Kasumi-1 (cell line): Measurements from ENCODE around the gene GRIK4.

Experiments
- DNase-seq, 2 experiments: peaks; one replicate each; lab custom pipeline; 2025; lab: John Stamatoyannopoulos, UW

Gene GRIK4

DNA sequence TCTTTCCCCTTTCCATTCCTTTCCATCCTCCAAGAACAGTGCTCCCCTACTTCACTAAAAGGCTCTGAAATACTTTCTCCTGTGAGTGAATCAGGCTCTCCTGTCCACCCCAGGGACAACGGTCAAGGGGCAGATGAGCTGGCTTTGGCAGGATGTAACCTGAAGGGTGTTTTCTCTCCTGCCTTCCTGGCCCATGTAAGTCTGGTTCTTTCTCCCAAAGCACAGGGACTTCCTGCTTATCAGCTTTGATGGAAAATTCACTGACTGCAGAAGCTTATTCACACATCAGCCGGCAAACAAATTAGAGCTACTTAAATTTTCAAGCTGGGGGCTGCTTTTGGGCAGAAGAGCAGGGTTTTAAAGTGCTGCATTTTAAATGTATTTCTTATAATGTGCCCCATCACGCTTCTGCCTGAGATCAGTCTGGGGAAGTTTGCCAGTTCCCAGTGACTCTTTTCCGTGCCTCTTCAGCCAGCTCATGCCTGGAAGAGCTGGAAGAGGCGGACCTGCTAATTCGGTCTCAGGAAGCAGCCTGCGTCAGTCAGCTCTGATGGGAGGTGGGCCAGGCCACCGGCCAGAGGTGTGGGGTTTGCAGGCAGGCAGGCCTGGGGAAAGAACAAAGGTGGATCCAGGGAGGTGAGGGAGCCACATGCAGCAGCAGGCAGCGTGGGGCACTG lies 372.0 kb downstream of the GRIK4 start:
- no peak for DNase-seq

DNA sequence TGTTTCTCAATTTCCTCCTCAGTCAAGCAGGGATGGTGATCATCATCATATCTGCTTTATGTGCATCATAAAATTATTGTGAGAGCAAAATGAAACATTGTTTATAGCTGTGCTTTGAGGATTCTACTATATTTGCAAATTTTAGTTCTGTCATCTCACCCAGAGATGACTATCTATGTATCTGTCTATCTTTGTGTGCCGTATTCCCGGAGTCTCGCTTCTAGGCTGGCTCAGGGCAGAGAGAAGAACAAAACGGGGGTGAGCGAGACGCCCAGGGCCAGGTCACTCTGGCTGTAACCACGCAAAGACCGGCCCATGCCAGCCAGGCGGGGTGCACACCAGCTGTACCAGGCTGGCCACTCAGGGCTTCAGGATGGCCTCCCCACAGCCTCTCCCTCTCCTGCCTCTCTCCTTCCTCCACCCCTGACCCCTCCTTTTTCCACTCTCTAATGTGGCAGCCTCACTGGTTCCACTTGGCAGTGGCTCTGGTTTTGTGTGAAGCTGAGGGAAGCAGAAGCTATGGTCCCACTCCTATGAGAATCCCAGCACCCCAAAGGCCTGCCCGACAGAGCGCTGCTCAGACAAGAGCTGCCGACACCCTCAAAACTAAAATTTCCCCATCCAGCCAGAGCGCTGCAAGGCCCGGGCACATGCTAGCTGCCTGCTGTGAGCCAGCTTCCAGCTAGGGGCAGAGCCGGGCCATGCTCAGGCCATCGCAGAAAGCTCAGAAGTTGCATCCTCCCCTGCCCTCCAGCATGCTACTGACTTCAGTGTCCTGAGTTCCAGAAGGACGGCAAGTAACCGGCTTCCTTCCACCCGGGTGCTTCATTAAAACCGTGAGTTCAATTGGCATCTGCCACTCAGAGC lies 372.8 kb downstream of the GRIK4 start:
- DNase-seq = no peak

DNA sequence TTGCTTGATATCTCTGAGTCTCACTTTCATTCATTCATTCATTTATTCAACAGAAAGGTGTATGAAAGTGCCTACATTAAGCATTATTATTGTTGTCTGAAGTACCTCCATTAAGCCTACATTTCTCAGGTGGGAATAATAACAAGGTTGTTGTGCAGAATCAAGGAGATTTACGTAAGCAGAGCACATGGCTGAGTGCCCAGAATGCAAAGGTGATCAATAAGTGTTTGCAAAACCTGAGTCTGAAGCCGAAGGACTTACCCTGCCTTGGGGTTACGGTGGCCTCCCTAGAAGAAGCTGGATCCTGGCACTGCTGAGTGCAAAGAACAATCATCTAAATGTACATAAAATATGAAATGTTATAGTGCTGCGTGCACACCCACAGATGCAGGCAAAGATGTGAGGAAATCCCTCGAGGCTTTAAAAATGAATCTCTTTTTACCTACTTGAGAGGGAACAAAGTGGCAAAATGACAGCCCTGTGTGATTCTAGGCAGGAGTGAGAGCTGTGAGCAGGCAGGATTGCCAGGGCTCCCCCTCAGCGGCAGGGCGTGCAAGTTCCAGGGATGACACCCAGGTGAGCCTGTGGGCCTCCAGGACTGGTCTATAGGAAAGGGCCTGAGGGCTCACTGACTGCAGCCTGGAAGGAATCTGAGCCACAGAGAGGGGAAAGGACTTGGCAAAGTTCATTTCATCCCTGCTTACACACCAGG lies 379.2 kb downstream of the GRIK4 start:
- no peak for DNase-seq

DNA sequence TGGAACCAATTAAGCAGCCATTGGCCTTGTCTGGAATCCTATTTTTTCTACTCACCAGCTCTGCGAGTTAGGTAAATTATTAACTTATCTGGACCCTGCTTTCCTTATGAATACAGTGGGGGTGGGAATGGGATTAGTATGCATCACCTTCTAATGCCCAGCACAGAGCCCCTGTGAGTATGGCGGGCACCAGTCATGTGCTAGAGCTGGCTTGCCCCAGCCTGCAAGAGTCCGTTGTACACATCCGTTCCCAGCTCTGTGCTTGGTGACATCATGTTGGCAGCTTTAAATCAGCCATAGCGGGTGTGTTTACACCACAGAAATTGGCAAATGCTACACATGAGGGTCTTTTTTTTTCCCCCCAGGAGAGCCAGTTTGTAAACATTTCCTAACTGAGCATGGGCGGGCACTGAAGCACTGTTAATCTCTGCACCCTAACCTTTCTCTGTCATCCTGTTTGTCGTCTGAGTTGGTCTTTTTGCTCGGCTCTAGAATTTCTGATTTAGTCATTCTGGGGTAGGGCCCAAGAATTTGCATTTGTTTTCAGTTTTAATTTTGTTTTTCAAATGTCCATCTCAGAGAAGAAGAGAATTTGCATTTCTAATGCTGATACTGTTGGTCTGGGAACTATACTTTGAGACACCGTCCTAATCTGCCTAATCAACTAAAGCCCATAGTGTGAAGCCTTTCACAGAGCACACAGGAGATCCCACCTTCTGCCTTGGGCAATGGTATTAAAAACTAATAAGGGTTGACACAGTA lies 382.1 kb downstream of the GRIK4 start:
- DNase-seq = no peak

DNA sequence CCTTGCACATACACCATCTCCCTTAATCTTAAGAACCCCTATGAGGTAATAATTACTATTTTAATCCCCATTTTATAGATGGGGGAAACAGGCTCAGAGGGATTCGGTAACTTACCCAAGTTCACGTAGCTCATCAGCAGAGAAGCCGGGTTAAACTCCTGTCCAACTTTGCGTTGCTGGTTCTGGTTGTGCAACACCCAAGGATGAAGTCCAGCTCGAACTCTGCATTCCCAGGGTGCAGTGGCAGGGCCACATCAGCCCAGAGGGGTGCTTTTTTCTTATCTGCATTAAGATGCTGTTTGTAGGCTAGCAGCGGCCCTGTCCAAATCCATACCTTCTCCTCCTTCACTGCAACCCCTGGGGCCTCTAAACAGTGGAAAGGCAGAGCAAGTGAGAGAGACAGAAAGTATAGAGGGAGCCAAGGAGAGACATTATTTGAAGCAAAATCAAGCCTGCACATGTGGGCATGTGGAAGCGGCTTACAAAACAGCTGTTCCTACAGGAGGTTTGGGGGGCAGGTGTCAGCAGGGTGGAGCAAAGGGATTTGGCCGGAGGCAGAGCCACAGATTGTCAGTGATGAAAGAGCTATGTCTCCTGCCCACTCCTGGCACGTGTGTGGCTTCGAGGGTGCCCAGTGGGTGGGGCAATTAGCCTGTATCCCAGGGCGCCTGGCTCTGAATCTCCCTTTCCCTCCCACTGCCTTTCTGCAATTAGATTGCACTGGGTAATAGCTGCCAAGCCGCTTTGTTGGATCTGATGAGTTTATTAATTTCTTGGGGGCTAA lies 382.8 kb downstream of the GRIK4 start:
- DNase-seq = no peak

DNA sequence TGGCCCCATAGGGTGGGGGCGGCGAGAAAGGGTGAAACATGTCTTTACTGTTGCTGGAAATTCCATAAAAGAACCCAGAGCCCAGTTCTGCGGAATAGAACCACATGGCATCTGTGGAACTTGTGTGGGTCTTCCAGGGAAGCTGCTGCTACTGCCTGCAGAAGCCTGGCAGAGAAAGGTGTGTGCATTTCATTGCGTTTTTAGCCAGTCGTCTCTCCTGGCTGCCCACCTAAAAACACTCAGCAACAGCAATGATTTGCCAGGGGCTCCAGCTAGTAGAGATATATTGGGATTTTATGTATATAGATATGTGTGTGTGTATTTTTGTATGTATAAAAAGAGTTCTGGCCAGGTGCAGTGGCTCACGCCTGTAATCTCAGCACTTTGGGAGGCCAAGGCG lies 385.1 kb downstream of the GRIK4 start:
- DNase-seq = no peak

DNA sequence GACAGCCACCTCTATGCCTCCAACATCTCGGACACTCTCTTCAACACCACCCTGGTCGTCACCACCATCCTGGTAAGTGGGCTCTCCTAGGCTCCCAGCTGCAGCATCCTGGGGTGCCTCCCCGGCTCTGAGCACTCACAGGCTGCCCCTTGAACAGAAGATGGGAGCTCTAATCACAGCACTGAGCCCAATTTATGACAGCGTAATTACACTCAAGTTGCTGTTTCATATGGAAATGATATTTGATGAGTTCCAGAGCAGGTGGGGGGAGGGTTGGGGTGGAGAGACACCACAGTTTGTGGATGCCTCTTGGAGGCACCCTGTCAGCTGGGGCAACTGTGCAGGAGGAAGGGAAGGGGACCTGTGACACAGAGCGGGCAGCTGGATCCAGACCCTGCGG lies 387.0 kb downstream of the GRIK4 start:
- DNase-seq = no peak

DNA sequence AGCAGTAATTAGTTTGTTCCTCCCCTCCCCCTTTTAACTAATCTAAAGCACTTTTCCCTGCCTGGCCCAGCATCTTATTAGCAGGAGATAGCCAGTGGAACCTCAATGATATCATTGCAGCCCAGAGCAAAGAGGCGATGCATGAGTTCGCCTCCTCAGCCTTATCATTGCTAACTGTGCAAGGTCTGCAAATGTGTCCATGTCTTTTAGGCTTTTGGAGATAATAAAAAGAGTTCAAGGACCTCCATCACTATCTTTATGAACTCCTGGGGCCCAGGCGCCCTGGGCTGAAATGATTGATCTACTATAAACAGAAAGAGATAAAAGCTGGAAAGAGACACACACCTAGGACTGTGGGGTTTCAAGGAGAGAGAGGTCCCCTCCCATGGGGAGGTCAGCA lies 388.2 kb downstream of the GRIK4 start:
- DNase-seq = no peak

DNA sequence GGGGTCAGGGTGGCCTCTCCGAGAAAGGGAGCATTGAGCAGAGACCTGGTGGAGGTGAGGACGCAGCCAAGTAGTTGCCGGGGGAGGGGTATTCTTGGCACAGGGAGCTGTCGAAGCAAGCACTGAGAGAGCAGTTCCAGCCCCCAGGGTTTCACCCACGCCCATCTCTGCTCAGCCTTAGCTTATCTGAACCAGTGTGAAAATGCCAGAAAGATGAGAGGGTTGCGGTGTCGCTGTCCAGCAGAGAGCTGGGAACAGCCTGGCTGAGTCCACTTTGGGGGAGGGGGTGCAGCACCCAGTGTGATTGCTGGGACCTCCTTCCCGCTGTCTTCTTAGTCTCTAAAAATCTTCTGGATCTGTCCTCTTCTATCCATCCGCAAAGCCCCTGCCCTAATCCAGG lies 389.1 kb downstream of the GRIK4 start:
- DNase-seq = no peak

DNA sequence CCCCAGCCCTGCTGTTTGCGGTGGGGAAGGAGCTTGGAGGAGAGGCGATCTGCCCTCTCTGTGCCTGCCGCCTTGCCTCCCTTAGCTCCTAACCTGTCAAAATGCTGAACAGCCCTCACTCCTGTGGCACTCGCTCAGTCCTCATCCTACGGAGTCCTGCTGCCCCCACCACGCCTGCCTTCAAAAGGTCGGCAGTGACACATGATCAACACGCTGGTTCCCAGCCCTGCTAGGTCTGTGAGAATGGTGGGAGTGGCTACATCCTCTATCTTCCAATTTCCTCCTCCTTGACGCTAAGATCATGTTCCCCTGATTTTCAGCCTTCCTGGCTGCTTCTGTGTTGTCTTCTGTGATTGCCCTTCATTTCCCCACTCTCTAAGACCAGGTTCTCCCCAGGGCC lies 392.1 kb downstream of the GRIK4 start:
- DNase-seq = no peak

DNA sequence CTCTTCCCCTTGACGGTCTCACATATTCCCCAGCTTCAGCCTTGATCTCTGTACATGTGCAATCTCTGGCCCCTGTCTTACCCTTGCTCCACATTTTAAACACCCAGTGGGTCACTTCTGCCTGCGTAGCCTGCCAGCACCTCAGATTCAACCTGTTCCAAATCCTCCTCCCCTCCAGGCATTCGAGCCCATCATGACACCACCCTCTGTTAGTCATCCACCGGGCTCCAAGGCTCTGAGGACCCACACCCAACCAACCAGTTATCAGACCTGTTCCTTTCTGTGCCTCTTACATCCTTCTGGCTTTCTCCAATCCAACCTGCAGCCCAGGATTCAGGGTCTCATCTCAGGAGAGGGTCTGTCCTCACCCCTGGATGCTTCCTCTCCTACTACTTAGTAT lies 392.6 kb downstream of the GRIK4 start:
- DNase-seq = no peak

DNA sequence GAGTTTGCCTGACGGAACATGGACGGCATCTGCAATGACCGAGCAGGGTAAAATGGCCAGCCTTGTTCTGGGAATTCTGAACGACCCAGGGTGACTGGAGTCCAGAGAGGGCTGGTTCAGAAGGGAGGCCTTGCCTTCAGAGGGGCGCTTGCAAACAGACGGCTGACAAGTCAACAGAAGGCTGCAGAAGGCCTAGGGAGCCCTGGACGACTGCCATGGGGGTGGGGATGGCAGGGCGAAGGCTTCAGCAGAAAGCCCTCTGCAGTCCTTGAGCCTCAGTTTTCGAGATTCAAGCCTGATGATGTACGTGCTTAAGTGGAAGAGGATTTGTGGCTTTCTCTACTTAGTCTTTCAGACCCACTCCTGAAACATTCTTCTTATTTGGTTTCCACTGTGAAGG lies 395.2 kb downstream of the GRIK4 start:
- no peak for DNase-seq

DNA sequence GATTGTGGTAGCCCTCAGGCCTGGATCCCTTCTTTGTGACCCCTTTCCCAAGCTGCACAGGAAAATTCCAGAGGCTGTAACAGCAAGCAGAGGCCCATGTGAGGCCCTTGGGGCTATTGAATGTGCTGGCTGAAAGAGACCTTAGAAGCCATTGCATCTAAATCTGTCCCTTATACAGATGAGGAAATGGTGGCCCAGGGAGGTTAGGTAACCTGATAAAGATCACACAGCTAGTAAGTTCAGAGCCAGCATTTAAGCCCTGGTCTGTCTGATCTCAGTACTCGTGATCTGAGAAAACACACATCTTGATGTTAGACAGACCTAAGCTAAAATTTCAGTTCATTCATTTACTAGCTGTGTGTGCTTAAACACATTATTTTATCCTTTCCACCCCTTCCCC lies 396.4 kb downstream of the GRIK4 start:
- no peak for DNase-seq

DNA sequence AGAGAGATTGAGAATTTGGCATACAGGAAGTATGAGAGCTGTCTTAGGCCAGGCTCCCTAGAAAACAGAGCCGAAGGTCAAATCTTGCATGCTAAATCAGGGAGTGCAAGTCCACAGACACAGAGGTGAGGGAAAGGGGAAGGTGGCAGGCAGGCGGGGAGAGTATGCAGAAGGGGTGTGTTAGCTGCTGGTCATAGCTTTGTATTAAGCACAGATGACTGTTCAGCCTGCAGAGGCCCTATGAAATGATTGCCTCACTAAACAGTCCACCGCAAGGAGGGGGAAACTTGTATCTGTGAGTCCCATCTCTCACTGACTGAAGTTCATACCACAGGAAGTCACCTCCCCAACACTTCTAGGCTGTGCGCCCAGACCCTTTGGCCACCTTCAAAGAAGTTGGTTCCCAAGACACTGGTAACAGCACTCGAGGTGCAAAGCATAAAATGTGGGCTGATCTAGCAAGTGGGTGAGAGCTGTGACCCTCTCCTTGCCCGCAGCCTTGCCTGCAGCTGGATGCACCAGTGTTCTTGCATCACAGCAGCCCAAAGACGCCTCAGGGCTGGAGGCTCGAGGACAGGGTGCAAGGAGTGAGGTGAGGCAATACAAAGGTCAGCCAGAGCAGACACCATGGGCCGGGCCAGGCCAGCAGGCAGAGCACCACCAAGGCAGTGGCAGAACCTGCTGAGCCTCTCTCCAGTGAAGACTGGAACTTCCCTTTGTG lies 397.1 kb downstream of the GRIK4 start:
- peak; percentile 8 to 21 for DNase-seq

DNA sequence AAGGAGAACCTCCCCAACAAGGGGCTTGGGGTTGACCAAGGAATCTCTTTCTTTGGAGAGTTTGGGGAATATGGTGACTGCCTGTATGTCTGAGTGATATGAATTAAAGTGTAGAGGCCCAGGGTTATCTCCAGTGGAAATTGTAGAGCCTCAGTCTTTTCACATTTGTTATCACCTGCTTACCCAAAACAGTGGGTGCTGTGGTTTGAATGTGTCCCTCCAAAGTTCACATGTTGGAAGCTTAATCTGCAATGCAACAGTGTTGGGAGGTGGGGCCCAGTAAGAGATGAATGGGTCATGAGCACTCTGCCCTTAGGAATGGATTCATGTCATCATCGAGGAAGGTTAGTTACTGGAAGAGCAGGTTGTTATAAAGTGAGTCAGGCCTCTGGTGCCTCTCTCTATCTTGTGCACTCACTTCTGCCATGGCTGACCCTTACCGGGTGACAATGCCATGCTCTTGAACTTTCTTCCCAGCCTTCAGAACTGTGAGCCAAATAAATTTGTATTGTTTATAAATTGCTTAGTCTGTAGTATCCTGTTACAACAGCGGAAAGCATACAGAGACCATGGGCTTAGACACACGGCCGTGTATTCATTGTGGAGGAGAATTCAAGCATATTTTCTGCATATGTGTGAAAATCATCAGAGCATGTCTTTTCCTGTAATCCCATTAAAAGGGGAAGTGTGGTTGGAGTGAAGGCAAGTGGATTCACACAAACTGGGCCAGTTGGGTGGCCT lies 398.3 kb downstream of the GRIK4 start:
- DNase-seq = no peak

DNA sequence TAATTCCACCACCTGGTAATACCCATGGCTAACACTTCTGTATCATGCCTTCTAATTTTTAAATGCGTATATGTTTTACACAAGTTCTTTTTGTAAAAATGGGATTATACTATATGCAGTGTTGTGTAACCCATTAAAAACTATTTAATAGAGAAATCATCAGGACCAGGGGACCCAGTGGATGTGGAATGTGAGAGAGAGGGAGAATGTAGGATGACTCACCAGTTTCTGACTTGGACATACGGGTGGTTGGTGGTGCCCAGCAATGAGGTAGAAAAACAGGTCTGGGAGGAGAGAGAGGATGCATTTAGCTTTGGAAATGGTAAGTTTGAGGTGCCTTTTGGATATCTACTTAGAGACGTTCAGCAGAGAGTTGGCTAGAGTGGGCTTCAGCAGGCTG lies 400.4 kb downstream of the GRIK4 start:
- DNase-seq = no peak

DNA sequence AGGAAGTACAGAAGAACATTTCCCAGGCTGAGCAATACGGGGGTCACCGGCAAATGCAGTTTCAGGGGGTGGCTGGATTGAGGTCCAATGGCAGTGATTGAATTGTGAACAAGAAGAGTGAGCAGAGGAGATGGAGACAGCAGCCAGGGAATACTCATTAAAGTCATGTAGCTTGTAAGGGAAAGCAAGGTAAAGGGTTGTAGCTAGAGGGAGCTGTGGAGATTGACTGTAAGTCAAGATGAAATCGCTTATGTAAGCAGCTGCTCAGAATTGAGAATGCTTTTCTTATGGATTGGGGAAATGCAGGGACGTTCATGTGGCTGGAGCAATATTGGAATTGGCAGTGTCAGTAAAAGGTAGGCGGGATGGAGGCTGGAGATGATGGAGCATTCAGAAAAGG lies 401.0 kb downstream of the GRIK4 start:
- DNase-seq = peak; percentile 8 to 21

DNA sequence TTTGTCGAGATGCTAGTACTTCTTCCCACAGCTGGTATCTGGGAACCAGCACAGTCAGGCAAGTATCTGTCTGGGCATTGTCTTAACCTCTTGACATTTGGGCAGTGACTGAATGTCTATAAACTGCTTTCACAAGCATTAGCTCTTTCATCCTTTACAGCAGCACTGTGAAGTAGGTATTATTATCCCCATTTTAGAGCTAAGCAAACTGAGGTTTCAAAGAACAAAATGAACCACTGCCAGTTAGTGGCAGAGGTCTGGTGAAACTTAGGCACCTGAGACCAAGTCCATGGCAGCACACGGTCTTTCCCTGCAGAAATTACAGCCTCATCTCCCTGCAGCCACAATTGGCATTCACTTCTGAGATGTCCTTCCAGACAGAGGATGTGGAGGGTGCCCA lies 401.4 kb downstream of the GRIK4 start:
- DNase-seq = no peak

DNA sequence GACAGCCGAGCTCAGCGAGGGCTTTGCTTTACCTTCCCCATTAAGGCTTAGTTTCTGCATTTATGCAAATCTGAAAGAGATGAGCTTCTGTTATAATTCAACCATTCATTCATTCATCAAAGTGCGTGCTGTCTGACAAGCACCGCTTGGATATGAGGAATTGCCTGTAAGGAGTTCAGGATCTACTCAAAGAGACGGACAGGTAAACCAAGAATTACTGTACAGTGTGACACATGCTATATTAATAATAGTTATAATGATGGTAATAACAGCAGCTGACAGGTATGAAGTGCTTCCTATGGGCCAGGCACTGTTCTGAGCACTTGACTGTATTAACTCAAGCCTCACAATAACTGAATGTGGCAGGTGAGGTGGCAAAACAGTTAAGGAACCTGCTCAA lies 402.5 kb downstream of the GRIK4 start:
- DNase-seq = no peak

DNA sequence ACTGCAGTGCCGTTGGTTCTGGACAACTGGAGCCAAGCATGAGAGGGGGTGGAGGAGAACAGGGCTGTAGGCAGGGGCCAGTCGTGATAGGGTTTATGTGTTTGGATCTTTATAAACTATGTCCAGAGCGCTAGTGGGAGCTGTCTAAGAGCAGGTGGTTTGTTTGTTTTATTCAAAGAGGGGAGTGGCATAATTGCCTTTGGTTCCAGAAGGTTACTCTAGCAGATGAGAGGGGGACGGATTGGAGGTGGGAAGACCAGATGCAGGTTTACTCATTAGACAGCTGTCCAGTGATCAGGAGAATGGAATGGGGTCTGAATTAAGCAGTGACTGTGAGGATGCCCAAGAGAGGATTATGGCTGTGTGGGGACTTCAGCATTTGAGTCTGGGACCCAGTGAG lies 403.1 kb downstream of the GRIK4 start:
- DNase-seq = no peak
